HEK293T (cell line): ENCODE data around the gene BICC1.

Experiments used
- ARNT ChIP-seq: fragments of 450-650 bp; IDR thresholded peaks from 2 replicates; pipeline ENCODE4 v1.6.1; 2017; ENCODE audit warnings: mild to moderate bottlenecking
- CTBP1 ChIP-seq: fragments of 450-650 bp; IDR thresholded peaks from 2 replicates; pipeline ENCODE4 v1.6.1; 2016; ENCODE audit warnings: borderline replicate concordance
- FOXA1 ChIP-seq: fragments of 450-650 bp; IDR thresholded peaks from 2 replicates; pipeline ENCODE4 v1.6.1; 2016; ENCODE audit warnings: mild to moderate bottlenecking
- FOXK2 ChIP-seq: fragments of 450-650 bp; IDR thresholded peaks from 2 replicates; pipeline ENCODE4 v1.6.1; 2016; ENCODE audit warnings: mild to moderate bottlenecking
- FOXM1 ChIP-seq: fragments of 450-650 bp; IDR thresholded peaks from 2 replicates; pipeline ENCODE4 v1.6.1; 2017; ENCODE audit warnings: mild to moderate bottlenecking, borderline replicate concordance
- L3MBTL2 ChIP-seq: fragments of 450-650 bp; conservative IDR thresholded peaks from 2 replicates; pipeline ENCODE4 v1.6.1; 2016; ENCODE audit warnings: mild to moderate bottlenecking
- NFRKB ChIP-seq: fragments of 450-650 bp; IDR thresholded peaks from 2 replicates; pipeline ENCODE4 v1.6.1; 2016; ENCODE audit warnings: mild to moderate bottlenecking, moderate library complexity
- SUZ12 ChIP-seq: fragments of 450-650 bp; IDR thresholded peaks from 2 replicates; pipeline ENCODE4 v1.6.1; 2016; ENCODE audit warnings: mild to moderate bottlenecking

DNA sequence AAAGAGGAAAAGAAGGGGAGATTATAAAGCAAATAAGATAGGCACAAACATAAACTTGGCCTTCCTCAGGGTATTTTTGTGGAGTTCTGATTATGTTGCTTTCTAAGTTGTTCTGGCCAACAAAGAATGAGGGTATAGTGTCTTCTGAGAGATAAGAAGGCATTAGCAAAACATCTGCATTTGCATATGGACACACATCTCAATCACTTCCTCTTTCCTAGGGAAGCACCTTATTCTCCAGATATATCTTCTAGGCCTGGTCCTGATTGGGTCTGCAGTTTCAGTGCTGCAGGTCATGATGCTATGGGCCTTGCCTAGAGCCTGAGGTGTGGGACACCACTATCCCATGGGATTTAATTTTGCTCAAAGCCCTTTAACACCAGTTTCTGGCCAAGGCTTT is 355.0 kb downstream of the BICC1 start:
- TF ChIP-seq ARNT (no peak), SUZ12 (no peak), FOXA1 (no peak), L3MBTL2 (no peak), FOXK2 (no peak), NFRKB (no peak), FOXM1 (no peak), CTBP1 (no peak)
